ENCODE measurements around the gene PID1.

- no peak for TF ChIP-seq CTCF (IDR thresholded peaks at IDR 0.05)
- no peak for TF ChIP-seq EZH2 (IDR thresholded peaks at IDR 0.05; ENCODE audit: borderline replicate concordance, insufficient read depth, low read depth, low read length, poor library complexity, severe bottlenecking)
These were observed 116.7 kb downstream of the PID1 start for GRCh38 chr2:229154381-229154780.
